ENCODE results near the gene LTBP1.
"Not testable (repeated sequence)": the region's sequence is repeated elsewhere in the genome, so short reads cannot be mapped to it uniquely, and the experiment has no call there.

Gene LTBP1

GRCh38 chr2:33209976-33210375 is 263.2 kb downstream of the LTBP1 start:
- no peak for FAIRE-seq

GRCh38 chr2:33210626-33211025 is 263.9 kb downstream of the LTBP1 start:
- FAIRE-seq, result no peak

- FAIRE-seq, result no peak
These were observed 265.4 kb downstream of the LTBP1 start for GRCh38 chr2:33212151-33212550.

- no peak for FAIRE-seq
These were observed 266.5 kb downstream of the LTBP1 start for GRCh38 chr2:33213244-33213643.

- no peak for FAIRE-seq
These were observed 266.9 kb downstream of the LTBP1 start for GRCh38 chr2:33213648-33214047.

GRCh38 chr2:33214436-33214835 is 267.7 kb downstream of the LTBP1 start:
- FAIRE-seq, result no peak

- no peak for FAIRE-seq
These were observed 268.1 kb downstream of the LTBP1 start for GRCh38 chr2:33214857-33215256.

- no peak for FAIRE-seq
These were observed 268.5 kb downstream of the LTBP1 start for GRCh38 chr2:33215299-33215698.

- FAIRE-seq, result no peak
These were observed 269.2 kb downstream of the LTBP1 start for GRCh38 chr2:33215983-33216382.

- FAIRE-seq, result no peak
These were observed 269.9 kb downstream of the LTBP1 start for GRCh38 chr2:33216508-33217182.

GRCh38 chr2:33217406-33217805 is 270.7 kb downstream of the LTBP1 start:
- FAIRE-seq, result no peak

- FAIRE-seq, result no peak
These were observed 272.4 kb downstream of the LTBP1 start for GRCh38 chr2:33219114-33219513.

- FAIRE-seq, result no peak
These were observed 273.1 kb downstream of the LTBP1 start for GRCh38 chr2:33219850-33220275.

- no peak for FAIRE-seq
These were observed 273.8 kb downstream of the LTBP1 start for GRCh38 chr2:33220533-33220932.

GRCh38 chr2:33221046-33221784 is 274.5 kb downstream of the LTBP1 start:
- no peak for FAIRE-seq

GRCh38 chr2:33222309-33222708 is 275.6 kb downstream of the LTBP1 start:
- FAIRE-seq, result no peak

GRCh38 chr2:33223856-33224255 is 277.1 kb downstream of the LTBP1 start:
- no peak for FAIRE-seq

GRCh38 chr2:33225350-33225749 is 278.6 kb downstream of the LTBP1 start:
- no peak for FAIRE-seq

GRCh38 chr2:33226546-33226945 is 279.8 kb downstream of the LTBP1 start:
- FAIRE-seq, result no peak

- FAIRE-seq, result no peak
These were observed 282.9 kb downstream of the LTBP1 start for GRCh38 chr2:33229646-33230045.

- FAIRE-seq, result no peak
These were observed 283.4 kb downstream of the LTBP1 start for GRCh38 chr2:33230195-33230594.

GRCh38 chr2:33230842-33231241 is 284.1 kb downstream of the LTBP1 start:
- no peak for FAIRE-seq

- FAIRE-seq, result not testable (repeated sequence)
These were observed 288.8 kb downstream of the LTBP1 start for GRCh38 chr2:33235559-33235958.

Measured in G401.6 (cell line).